K562 (cell line): ENCODE data around the gene PAX8. TPM values are rescaled to one million over a fixed set of nuclear protein-coding genes. Genes with fewer than 3 reads are reported as not detected.
A peak's percentile ranks its signal among the peaks of the same experiment; 100 is the strongest.

Experiments used
- ADNP ChIP-seq: fragments of 200-800 bp; sonication (Bioruptor generic); IDR thresholded peaks from 2 replicates; pipeline ENCODE4 v1.6.1; 2016; ENCODE audit warnings: missing genetic modification characterization, missing compliant biosample characterization
- CCNT2 ChIP-seq: IDR thresholded peaks from 2 replicates; pipeline ENCODE4 v1.6.1; 2011; ENCODE audit warnings: borderline replicate concordance, low read depth, mild to moderate bottlenecking, moderate library complexity, mixed read lengths, low read length; ENCODE audit not compliant: insufficient read length; ENCODE audit errors: extremely low read depth
- CTBP1 ChIP-seq: fragments of 450-650 bp; IDR thresholded peaks from 2 replicates; pipeline ENCODE4 v1.6.1; 2016; ENCODE audit warnings: borderline replicate concordance
- GABPA ChIP-seq: fragments of 200-800 bp; sonication (Bioruptor generic); conservative IDR thresholded peaks from 2 replicates; pipeline ENCODE4 v1.6.1; 2016; ENCODE audit warnings: low read depth, missing genetic modification characterization, missing compliant biosample characterization
- HNRNPK ChIP-seq: fragments of 200-400 bp; formaldehyde crosslinking; IDR thresholded peaks from one replicate; pipeline ENCODE4 v1.6.1; 2018; ENCODE audit warnings: mild to moderate bottlenecking, low read depth, low read length; ENCODE audit not compliant: poor library complexity, severe bottlenecking
- KAT8 ChIP-seq: fragments of 450-650 bp; IDR thresholded peaks from 2 replicates; pipeline ENCODE4 v1.6.1; 2016; ENCODE audit warnings: low read depth, mild to moderate bottlenecking
- NONO ChIP-seq, 2 experiments: fragments of 200-400 bp in 1 of 2; fragments of 450-650 bp in 1 of 2; formaldehyde crosslinking in 1 of 2; IDR thresholded peaks; 2 replicates each; pipeline ENCODE4 v1.6.1; 2017; ENCODE audit warnings: low read depth in 2 of 2, mild to moderate bottlenecking in 2 of 2, moderate library complexity in 2 of 2, low read length in 1 of 2
- POU5F1 ChIP-seq: fragments of 150-350 bp; IDR thresholded peaks from 2 replicates; pipeline ENCODE4 v1.6.1; 2014; ENCODE audit warnings: borderline replicate concordance, low read length, low read depth, mild to moderate bottlenecking; ENCODE audit not compliant: partially characterized antibody
- SFPQ ChIP-seq: fragments of 200-400 bp; formaldehyde crosslinking; IDR thresholded peaks from 2 replicates; pipeline ENCODE4 v1.6.1; 2017; ENCODE audit warnings: mild to moderate bottlenecking, low read depth, low read length, moderate library complexity
- TBL1XR1 ChIP-seq, 2 experiments: IDR thresholded peaks; 2 replicates each; pipeline ENCODE4 v1.6.1; 2012; ENCODE audit warnings: improper control_type of control experiment in 2 of 2, low read length in 2 of 2, mild to moderate bottlenecking in 1 of 2
- TEAD2 ChIP-seq: fragments of 450-650 bp; IDR thresholded peaks from 2 replicates; pipeline ENCODE4 v1.6.1; 2016; ENCODE audit warnings: missing genetic modification characterization, control low read depth, missing compliant biosample characterization
- ZBTB1 ChIP-seq: sonication (generic); formaldehyde crosslinking; IDR thresholded peaks from 2 replicates; pipeline ENCODE4 v1.8.1; 2023; ENCODE audit warnings: missing genetic modification reagents, low read depth, mild to moderate bottlenecking, borderline replicate concordance
- ZKSCAN1 ChIP-seq: fragments of 150-350 bp; IDR thresholded peaks from 2 replicates; pipeline ENCODE4 v1.6.1; 2016; ENCODE audit warnings: low read depth, low read length
- polyA plus RNA-seq, 8 experiments: library from polyadenylated mRNA; depleted of rRNA in 4 of 8; stranded (reverse) in 5 of 8; unstranded in 3 of 8; fragments of >200 nt; fragmentation: Nextera tagmentation in 2 of 8; fragmentation: Illumina TruSeq in 1 of 8; extraction: Ambion mirVana in 2 of 8; extraction: Trizol in 1 of 8; gene quantifications; 2 replicates each; pipeline versions ENCODE4 v1.2.1 to v1.2.3, GENCODE V29; 2011 to 2014; ENCODE audit warnings: inconsistent platforms in 1 of 8, missing spikeins in 1 of 8
- total RNA-seq, 7 experiments: library from RNA; depleted of rRNA in 6 of 7; stranded (reverse); fragments of >200 nt in 6 of 7; fragmentation: Illumina TruSeq in 2 of 7; extraction: Trizol in 2 of 7; gene quantifications; 2 replicates each; pipeline versions ENCODE4 v1.2.1 to v1.2.3, GENCODE V29; 2011 to 2021; ENCODE audit warnings: low replicate concordance in 1 of 7
- TF ChIP-seq, protein P1 (sequence below): fragments of 450-650 bp; IDR thresholded peaks from 2 replicates; pipeline ENCODE4 v1.6.1; 2016; ENCODE audit warnings: low read depth

PAX8 gene
- total and polyA plus RNA-seq, 9 of the 15 experiments (the other 6 are each of a cell fraction or from before 2014, with no cell fraction given) = 0.13 to 2.1 (median 0.51) TPM

GRCh38 chr2:113173542-113174375 lies 105.0 kb downstream of the PAX8 start, which contains the start of gene PSD4 (continued):
- TF ChIP-seq, protein P1, sequence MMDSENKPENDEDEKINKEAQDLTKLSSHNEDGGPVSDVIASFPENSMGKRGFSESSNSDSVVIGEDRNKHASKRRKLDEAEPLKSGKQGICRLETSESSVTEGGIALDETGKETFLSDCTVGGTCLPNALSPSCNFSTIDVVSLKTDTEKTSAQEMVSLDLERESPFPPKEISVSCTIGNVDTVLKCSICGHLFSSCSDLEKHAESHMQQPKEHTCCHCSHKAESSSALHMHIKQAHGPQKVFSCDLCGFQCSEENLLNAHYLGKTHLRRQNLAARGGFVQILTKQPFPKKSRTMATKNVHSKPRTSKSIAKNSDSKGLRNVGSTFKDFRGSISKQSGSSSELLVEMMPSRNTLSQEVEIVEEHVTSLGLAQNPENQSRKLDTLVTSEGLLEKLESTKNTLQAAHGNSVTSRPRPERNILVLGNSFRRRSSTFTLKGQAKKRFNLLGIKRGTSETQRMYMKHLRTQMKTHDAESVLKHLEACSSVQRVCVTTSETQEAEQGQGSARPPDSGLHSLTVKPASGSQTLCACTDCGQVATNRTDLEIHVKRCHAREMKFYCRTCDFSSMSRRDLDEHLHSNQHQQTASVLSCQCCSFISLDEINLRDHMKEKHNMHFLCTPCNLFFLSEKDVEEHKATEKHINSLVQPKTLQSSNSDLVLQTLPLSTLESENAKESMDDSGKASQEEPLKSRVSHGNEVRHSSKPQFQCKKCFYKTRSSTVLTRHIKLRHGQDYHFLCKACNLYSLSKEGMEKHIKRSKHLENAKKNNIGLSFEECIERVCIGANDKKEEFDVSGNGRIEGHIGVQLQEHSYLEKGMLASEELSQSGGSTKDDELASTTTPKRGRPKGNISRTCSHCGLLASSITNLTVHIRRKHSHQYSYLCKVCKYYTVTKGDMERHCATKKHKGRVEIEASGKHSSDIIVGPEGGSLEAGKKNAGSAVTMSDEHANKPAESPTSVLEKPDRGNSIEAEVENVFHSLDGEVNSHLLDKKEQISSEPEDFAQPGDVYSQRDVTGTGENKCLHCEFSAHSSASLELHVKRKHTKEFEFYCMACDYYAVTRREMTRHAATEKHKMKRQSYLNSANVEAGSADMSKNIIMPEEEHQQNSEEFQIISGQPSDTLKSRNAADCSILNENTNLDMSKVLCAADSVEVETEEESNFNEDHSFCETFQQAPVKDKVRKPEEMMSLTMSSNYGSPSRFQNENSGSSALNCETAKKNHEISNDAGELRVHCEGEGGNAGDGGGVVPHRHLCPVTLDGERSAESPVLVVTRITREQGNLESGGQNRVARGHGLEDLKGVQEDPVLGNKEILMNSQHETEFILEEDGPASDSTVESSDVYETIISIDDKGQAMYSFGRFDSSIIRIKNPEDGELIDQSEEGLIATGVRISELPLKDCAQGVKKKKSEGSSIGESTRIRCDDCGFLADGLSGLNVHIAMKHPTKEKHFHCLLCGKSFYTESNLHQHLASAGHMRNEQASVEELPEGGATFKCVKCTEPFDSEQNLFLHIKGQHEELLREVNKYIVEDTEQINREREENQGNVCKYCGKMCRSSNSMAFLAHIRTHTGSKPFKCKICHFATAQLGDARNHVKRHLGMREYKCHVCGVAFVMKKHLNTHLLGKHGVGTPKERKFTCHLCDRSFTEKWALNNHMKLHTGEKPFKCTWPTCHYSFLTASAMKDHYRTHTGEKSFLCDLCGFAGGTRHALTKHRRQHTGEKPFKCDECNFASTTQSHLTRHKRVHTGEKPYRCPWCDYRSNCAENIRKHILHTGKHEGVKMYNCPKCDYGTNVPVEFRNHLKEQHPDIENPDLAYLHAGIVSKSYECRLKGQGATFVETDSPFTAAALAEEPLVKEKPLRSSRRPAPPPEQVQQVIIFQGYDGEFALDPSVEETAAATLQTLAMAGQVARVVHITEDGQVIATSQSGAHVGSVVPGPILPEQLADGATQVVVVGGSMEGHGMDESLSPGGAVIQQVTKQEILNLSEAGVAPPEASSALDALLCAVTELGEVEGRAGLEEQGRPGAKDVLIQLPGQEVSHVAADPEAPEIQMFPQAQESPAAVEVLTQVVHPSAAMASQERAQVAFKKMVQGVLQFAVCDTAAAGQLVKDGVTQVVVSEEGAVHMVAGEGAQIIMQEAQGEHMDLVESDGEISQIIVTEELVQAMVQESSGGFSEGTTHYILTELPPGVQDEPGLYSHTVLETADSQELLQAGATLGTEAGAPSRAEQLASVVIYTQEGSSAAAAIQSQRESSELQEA = no peak
- TF ChIP-seq TEAD2 (tag) = no peak
- TF ChIP-seq CCNT2 = peak; percentile 19
- no peak; the same call in 1 of the 2 replicates for TF ChIP-seq ZBTB1 (CRISPR knock-in tag)
- TF ChIP-seq TBL1XR1 (IDR thresholded peaks at IDR 0.05; ENCODE audit: low read length in 2 of 2) = no peak; a peak in 1 of 4 replicates
- TF ChIP-seq HNRNPK = no peak
- 0 out of 2 replicates have a peak, but pooled peaks have one; percentile 19 for TF ChIP-seq ZKSCAN1
- no peak for TF ChIP-seq KAT8
- TF ChIP-seq GABPA (tag) = peak; percentile 91
- no peak for TF ChIP-seq POU5F1
- no peak for TF ChIP-seq NONO (IDR thresholded peaks at IDR 0.05; ENCODE audit: low read depth in 2 of 2, low read length in 1 of 2)
- no peak for TF ChIP-seq ADNP (tag)
- TF ChIP-seq SFPQ = no peak
- TF ChIP-seq CTBP1 = no peak; the same call in 1 of the 2 replicates
